ENCODE results near the gene SH2D3A.

GRCh38 chr19:6743066-6743465, 24.2 kb downstream of the SH2D3A start:
- no peak for TF ChIP-seq POLR2A (IDR thresholded peaks at IDR 0.05)
- no peak for TF ChIP-seq CTCF (IDR thresholded peaks at IDR 0.05)

Data from adrenal gland (tissue), 5 donors.